ENCODE results near the gene PHF21A.

DNA sequence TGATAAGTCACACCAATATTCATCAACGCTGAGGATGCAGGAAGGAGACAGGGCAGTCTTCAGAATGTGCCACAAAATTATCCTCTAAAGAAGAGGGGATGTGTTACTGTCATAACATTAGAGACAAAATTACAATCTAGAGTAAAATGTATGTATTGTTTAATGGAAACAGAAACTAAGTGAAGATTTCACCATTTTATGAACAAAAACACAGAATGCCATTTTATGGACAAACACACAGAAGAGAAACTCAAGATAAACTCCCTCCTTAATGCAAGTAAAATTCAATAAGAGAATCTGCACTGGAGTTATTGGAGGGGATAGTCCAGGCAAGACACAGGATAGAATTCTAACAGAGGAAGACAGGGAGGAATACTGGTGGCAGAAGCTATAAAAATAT is 136.0 kb downstream of the PHF21A start:
- TF ChIP-seq CTCF (IDR thresholded peaks at IDR 0.05; ENCODE audit: low read depth, low read length, missing input control), result no peak
- TF ChIP-seq SP1 (IDR thresholded peaks at IDR 0.05), result no peak
- TF ChIP-seq, protein P1, sequence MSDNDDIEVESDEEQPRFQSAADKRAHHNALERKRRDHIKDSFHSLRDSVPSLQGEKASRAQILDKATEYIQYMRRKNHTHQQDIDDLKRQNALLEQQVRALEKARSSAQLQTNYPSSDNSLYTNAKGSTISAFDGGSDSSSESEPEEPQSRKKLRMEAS (IDR thresholded peaks at IDR 0.05), result no peak
- no peak for TF ChIP-seq FOXA1 (IDR thresholded peaks at IDR 0.05)
- TF ChIP-seq YY1 (IDR thresholded peaks at IDR 0.05), result no peak
- TF ChIP-seq, protein P2, sequence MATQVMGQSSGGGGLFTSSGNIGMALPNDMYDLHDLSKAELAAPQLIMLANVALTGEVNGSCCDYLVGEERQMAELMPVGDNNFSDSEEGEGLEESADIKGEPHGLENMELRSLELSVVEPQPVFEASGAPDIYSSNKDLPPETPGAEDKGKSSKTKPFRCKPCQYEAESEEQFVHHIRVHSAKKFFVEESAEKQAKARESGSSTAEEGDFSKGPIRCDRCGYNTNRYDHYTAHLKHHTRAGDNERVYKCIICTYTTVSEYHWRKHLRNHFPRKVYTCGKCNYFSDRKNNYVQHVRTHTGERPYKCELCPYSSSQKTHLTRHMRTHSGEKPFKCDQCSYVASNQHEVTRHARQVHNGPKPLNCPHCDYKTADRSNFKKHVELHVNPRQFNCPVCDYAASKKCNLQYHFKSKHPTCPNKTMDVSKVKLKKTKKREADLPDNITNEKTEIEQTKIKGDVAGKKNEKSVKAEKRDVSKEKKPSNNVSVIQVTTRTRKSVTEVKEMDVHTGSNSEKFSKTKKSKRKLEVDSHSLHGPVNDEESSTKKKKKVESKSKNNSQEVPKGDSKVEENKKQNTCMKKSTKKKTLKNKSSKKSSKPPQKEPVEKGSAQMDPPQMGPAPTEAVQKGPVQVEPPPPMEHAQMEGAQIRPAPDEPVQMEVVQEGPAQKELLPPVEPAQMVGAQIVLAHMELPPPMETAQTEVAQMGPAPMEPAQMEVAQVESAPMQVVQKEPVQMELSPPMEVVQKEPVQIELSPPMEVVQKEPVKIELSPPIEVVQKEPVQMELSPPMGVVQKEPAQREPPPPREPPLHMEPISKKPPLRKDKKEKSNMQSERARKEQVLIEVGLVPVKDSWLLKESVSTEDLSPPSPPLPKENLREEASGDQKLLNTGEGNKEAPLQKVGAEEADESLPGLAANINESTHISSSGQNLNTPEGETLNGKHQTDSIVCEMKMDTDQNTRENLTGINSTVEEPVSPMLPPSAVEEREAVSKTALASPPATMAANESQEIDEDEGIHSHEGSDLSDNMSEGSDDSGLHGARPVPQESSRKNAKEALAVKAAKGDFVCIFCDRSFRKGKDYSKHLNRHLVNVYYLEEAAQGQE (IDR thresholded peaks at IDR 0.05), result no peak
- TF ChIP-seq TAF1 (conservative IDR thresholded peaks at IDR 0.05), result no peak
